ENCODE results near the gene KRT34. TPM values are rescaled to one million over a fixed set of nuclear protein-coding genes. Genes with fewer than 3 reads are reported as not detected.
A peak's percentile ranks its signal among the peaks of the same experiment; 100 is the strongest.
"Not testable (repeated sequence)": the region's sequence is repeated elsewhere in the genome, so short reads cannot be mapped to it uniquely, and the experiment has no call there.

The KRT34 gene
- polyA plus RNA-seq (2013, experiment 1 of 2; ENCODE audit: insufficient read length), result 4.0 TPM
- 3.7 TPM for polyA plus RNA-seq (2013, experiment 2 of 2; ENCODE audit: insufficient read length)

DNA sequence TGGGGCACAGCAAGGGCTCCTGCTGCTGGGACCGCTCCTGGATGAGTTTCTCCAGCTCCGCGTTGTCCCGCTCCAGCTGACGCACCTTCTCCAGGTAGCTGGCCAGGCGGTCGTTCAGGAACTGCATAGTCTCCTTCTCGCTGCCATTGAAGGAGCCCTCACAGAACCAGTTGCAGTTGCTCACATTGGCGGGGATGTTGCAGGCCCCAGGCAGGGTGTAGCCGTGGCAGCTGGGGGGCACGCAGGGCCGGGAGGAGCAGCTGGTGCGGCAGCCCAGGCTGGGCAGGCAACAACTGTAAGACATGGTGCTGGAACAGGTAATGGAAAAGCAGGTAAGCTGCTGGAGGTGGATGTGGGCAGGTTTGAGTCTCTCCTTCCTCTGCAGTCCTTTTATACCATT is at the start of gene KRT34:
TSS of gene KRT34 (minus strand) at position 364 of the 400 bp plus-strand sequence. CDS start at position 304, 60 bp downstream.
- DNase-seq, result not testable (repeated sequence)

DNA sequence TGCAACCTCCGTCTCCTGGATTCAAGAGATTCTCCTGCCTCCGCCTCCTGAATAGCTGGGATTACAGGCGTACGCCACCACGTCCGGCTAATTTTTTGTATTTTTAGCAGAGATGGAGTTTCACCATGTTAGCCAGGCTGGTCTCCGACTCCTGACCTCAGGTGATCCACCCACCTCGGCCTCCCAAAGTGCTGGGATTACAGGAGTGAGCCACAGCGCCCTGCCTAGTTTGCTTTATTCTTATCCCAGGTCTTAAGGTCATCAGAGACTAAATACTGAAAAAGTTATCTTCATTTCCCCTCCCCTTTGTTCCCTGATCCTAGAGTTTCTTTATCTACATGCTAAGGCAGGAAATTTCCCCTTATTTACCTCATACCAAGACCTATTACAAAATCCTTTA is 48.3 kb upstream of the KRT34 start:
- not testable (repeated sequence) for DNase-seq

- no peak for DNase-seq
Measured at GRCh38 chr17:41429667-41430066, 47.6 kb upstream of the KRT34 start.

GRCh38 chr17:41428591-41429291 is 46.6 kb upstream of the KRT34 start:
- DNase-seq, result peak; percentile 33

DNA sequence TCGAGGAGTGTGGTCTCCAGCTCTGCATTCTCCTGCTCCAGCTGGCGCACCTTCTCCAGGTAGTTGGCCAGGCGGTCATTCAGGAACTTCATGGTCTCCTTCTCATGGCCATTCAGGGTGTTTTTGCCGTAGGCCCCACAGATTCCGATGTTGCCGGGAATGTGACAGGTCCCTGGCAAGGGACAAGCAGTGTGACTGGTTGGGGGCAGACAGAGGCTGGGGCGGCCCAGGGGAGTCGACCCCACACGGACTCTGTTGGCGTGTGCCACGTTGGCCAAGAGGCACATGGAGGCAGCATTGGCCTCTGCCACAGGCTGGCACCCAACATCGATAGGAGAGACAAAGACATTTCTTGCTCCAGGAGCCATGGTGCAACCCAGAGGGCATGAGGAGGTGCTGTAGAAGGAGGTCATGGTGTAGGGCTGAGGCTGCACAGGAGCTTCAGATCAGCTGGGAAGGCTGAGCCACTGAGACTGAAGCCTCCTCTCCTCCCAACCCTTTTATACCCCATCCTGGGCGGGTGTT is 42.1 kb upstream of the KRT34 start, which contains the start of gene KRT37:
TSS of gene KRT37 (minus strand) at position 475 of the 525 bp plus-strand sequence. CDS start at position 413, 62 bp downstream.
- DNase-seq, result no peak

DNA sequence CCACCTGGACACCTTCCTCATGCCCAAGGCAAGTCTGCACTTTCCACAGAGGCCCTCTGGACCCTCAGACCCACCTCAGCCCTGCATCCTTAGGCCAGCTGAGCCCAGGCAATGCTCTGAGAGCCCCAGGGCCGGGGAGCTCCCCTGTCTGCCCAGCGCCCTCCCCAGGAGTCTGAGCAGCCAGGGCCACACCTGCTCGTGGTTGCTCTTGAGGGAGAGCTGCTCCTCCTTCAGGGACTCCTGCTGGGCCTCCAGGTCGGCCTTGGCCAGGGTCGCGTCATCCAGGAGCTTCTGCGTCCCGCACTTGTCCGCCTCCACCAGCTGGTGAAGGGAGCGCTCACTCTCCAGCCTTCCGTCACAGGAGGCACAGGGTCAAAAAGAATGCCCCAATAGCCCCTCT is 40.5 kb upstream of the KRT34 start:
- not testable (repeated sequence) for DNase-seq

DNA sequence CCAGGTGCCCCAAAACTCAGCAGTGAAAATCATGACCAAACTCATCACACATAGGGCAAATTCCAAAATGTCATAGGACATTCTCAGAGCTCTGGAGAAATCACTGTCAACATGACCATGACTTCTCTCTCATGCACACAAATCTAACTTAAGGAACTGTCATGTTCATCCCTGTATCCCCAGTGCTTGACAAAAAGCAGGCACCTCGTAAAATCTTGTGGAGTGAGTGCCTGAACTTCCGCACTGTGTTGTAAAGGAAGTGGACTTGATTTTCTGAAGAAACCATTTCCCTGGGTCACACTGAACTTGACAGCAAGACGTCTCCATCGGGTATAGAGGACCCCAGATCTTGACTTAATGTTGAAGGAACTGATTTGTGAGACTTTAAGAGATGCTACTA is 39.5 kb upstream of the KRT34 start:
- no peak for DNase-seq

DNA sequence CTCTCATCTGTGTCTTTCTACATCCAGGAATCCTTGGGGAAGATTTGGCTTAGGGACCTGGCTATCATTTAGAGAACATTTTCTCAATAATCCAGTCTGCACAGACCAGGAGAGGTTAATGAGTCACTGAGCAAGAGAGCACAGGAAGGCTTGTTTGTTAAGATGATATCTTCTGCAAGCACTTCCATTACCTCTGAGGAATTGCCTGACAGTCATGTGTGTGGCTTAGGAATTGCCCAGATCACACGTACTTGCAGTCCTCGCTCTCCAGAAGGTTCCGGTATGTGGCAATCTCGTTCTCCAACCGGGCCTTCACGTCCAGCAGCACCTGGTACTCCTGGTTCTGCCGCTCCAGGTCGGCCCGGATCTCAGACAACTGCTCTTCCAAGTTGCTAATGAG is 39.0 kb upstream of the KRT34 start:
- DNase-seq, result no peak

DNA sequence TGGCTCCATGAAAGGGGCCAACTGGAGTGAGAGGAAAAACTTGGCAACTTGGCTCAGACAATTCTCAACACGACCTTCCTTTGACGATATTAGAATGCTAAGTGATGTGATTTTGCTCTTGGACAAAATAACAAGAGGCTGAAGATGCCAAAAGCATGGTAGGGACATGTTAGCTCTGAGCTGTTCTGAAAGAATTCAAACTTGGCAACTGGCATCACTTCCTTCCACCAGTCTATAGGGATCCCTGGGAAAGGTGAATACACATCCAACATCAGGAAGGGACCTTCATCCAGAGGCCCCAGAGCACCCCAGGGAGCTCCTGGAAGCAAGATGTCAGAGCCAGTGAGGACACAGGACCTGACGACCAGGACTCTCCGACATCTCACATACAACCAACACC is 38.0 kb upstream of the KRT34 start:
- DNase-seq, result no peak

DNA sequence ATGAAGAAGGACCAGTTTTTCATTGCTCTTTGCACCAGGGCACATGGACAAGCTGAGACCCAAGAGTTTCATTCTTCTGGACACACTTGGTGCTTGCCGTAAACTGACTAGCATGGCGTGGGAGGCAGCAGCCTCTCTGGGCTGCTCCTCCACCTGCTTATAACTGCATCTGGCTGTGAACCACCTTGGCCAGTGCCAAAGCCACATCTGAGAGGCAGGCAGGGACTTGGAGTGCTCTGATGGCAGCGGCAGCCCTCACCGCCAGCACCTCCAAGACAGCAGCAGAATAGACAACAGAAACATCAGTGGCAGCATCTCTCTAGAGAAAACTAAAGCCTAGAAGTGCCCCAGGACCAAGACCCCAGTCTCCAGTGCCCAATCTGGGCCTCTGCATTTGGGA is 37.6 kb upstream of the KRT34 start:
- DNase-seq, result no peak

- DNase-seq, result no peak
Measured at GRCh38 chr17:41418116-41418860, 36.2 kb upstream of the KRT34 start.

DNA sequence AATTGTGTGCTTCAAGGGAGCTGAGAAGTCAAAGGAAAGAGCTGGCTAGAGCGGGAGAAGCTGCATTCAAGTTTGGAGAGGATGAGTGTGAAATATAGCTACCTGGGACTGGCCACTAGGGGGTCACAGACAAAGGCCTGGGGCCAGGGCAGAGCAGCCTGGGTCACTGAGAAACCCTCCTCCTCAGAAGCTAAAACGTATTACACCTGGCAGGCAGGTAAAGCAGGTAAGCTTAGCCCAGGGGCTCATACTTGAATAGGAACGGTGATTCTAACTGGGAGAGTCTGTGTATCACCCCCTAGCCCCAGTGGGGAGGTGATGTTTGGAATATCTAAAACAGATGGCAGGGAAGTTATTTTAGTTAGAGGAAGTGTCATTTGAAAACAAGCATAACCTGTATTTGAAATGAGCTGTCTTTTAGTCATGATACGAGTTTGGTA is 35.5 kb upstream of the KRT34 start:
- DNase-seq, result no peak

DNA sequence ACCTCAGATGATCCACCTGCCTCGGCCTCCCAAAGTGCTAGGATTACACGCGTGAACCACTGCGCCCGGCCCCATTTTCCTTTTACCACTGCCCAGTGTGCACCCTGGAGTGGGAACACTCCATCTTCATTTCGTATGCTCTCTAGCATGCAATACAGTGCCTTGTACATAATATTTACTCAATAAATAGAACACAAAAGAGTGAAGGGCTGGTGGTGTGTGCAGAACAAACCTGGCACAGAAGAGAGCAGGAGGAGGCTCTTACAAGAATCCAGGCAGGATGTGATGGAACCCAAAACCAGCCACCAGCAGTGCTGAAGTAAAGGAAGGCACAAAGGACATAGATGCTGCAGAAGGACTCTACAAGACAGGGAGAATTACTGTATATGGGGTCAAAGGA is 35.0 kb upstream of the KRT34 start:
- DNase-seq, result no peak

- DNase-seq, result no peak
Measured at GRCh38 chr17:41416479-41416878, 34.4 kb upstream of the KRT34 start.

DNA sequence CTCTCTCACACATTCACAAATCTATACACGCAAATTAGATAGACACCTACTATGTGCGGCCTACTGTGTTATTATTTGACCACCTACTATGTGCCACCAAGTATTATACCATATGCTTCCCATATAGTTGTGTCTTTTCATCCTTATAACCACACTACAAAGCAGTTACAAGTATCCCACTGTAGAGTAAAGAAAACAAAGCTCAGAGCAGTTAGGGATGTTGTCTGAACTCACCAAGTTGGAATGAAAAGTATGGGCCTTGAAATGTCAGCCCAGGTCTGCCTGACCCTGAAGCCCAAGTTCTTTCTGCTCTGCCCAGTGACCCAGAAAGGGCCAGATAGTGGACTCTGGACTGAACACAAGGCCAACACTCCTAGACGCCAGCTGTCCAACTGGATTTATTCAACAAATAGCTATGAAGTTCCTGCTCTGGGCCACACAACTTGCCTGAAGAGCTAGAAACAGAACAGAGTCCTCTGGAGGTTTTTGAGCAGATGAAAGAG is 33.8 kb upstream of the KRT34 start:
- DNase-seq, result peak; percentile 38

DNA sequence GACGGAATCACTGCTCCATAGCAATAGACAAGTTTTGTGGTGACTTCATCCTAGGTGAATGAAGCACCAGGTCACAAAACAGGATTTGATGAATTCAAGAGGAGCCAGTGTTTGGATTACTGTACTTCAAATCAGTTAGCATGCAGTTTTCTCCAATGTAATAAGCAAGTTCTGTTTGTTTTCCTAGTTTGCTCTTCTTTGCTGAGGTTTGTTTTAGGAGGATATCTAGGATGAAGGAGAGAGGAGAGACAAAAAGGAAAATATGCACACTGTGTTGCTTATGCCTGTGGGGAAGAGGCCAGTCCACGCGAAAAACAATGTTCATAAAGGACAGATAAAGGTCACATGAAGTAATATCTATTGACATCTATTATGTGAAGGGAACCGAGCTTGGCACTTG is 33.3 kb upstream of the KRT34 start:
- no peak for DNase-seq

- DNase-seq, result no peak
Measured at GRCh38 chr17:41413982-41414381, 31.9 kb upstream of the KRT34 start.

DNA sequence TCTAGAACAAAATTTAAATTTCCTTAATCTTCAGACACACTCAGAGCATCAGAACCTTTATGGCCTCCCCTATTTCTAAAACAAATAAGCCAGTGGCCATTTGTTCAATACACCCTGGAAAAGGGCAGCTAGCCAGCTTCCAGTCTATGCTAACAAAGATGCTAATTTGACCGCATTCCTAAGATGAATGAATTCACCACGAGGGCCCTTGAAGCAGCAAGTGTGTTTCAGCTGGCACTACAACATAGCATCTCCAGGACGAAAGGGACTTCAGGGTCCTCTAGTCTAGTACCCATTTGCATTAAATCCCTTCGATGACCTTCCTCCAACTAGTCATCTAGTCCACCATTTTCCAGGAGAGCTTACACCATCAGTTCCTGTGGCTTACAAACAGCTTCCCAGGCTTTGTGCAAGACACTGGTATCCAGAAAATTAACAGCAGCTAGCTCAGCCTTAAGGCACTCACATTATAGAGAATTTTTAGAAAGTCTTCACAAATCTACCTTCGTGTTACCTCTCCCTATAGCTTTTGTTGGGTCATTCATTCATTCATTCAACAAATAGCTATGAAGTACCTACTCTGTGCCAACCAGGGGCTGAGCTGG is 31.3 kb upstream of the KRT34 start:
- peak; percentile 39 for DNase-seq

GRCh38 chr17:41411072-41411840 is 29.1 kb upstream of the KRT34 start:
- no peak for DNase-seq

DNA sequence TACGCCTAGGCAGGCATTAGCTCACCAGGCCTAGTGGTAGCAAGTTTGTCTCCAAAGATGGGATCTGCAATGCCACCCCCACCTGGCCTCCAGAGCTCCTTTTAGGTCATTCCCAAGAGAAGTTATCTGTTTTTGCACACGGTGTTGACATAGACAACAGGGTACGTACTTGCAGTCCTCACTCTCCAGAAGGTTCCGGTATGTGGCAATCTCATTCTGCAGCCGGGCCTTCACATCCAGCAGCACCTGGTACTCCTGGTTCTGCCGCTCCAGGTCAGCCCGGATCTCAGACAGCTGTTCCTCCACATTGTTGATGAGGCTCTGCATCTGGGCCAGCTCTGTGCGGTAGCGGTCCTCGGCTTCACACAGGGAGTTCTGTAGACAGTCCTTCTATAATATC is 25.1 kb upstream of the KRT34 start:
- DNase-seq, result no peak

GRCh38 chr17:41406205-41406604 is 24.1 kb upstream of the KRT34 start:
- no peak for DNase-seq

- DNase-seq, result peak; percentile 94
Measured at GRCh38 chr17:41404024-41404671, 22.0 kb upstream of the KRT34 start.
